MM.1S (cell line): ENCODE measurements around the gene CXCR4.

Experiments used
- DNase-seq: peaks from one replicate; pipeline ENCODE4 v3.0.0-alpha.2; 2015
- H2AFZ ChIP-seq: fragments of 300-600 bp; sonication (generic); 2 replicates; pipeline ENCODE4 v1.6.0; 2016; ENCODE audit warnings: antibody characterized with exemption, low read length
- H3F3A ChIP-seq: fragments of 300-600 bp; sonication (generic); 2 replicates; pipeline ENCODE4 v1.6.1; 2016; ENCODE audit warnings: mild to moderate bottlenecking, antibody characterized with exemption, low read length, moderate library complexity, mixed read lengths; ENCODE audit not compliant: insufficient read depth
- H3K27ac ChIP-seq: fragments of 300-600 bp; sonication (generic); 2 replicates; pipeline ENCODE4 v1.5.1; 2016; ENCODE audit warnings: mild to moderate bottlenecking, low read length
- H3K27me3 ChIP-seq: fragments of 300-600 bp; sonication (generic); replicated peaks from 2 replicates; pipeline ENCODE4 v1.6.0; 2016; ENCODE audit warnings: low read length; ENCODE audit not compliant: insufficient read depth
- H3K36me3 ChIP-seq: fragments of 300-600 bp; sonication (generic); replicated peaks from 2 replicates; pipeline ENCODE4 v1.6.1; 2016; ENCODE audit warnings: mild to moderate bottlenecking, low read length, mixed read lengths; ENCODE audit not compliant: insufficient read depth
- H3K4me1 ChIP-seq: fragments of 300-600 bp; sonication (generic); 2 replicates; pipeline ENCODE4 v1.6.1; 2016; ENCODE audit warnings: low read length, mixed read lengths
- H3K4me2 ChIP-seq: fragments of 300-600 bp; sonication (generic); 2 replicates; pipeline ENCODE4 v1.6.0; 2016; ENCODE audit warnings: low read depth, low read length
- H3K4me3 ChIP-seq: fragments of 300-600 bp; sonication (generic); 2 replicates; pipeline ENCODE4 v1.5.1; 2016; ENCODE audit warnings: low read length, mixed read lengths
- H3K79me2 ChIP-seq: fragments of 300-600 bp; sonication (generic); 2 replicates; pipeline ENCODE4 v1.6.1; 2016; ENCODE audit warnings: mixed run types, low read length, mixed read lengths
- H3K9ac ChIP-seq: fragments of 300-600 bp; sonication (generic); 2 replicates; pipeline ENCODE4 v1.6.1; 2016; ENCODE audit warnings: low read length, mixed read lengths
- H3K9me2 ChIP-seq: fragments of 300-600 bp; sonication (generic); replicated peaks from 2 replicates; pipeline ENCODE4 v1.6.1; 2016; ENCODE audit warnings: mild to moderate bottlenecking, low read length, mixed read lengths; ENCODE audit not compliant: insufficient read depth
- H3K9me3 ChIP-seq: fragments of 300-600 bp; sonication (generic); replicated peaks from 2 replicates; pipeline ENCODE4 v1.6.1; 2016; ENCODE audit warnings: mild to moderate bottlenecking, low read length, mixed read lengths; ENCODE audit not compliant: insufficient read depth
- H4K20me1 ChIP-seq: fragments of 300-600 bp; sonication (generic); 2 replicates; pipeline ENCODE4 v1.6.1; 2016; ENCODE audit warnings: mild to moderate bottlenecking, low read length, moderate library complexity, mixed read lengths; ENCODE audit not compliant: insufficient read depth
- EZH2 ChIP-seq: fragments of 300-600 bp; sonication (generic); optimal IDR thresholded peaks from 2 replicates; pipeline ENCODE3; 2017; ENCODE audit warnings: low read depth, mild to moderate bottlenecking, antibody characterized with exemption, low read length, mixed read lengths
- EZH2phosphoT487 ChIP-seq: fragments of 300-600 bp; sonication (generic); IDR thresholded peaks from 2 replicates; pipeline ENCODE4 v1.6.1; 2018; ENCODE audit warnings: antibody characterized with exemption, low read length
- TF ChIP-seq, protein P1 (sequence below): fragments of 300-600 bp; sonication (generic); IDR thresholded peaks from 2 replicates; pipeline ENCODE4 v1.5.1; 2016; ENCODE audit warnings: antibody characterized with exemption, low read length, mixed read lengths

Gene CXCR4

DNA sequence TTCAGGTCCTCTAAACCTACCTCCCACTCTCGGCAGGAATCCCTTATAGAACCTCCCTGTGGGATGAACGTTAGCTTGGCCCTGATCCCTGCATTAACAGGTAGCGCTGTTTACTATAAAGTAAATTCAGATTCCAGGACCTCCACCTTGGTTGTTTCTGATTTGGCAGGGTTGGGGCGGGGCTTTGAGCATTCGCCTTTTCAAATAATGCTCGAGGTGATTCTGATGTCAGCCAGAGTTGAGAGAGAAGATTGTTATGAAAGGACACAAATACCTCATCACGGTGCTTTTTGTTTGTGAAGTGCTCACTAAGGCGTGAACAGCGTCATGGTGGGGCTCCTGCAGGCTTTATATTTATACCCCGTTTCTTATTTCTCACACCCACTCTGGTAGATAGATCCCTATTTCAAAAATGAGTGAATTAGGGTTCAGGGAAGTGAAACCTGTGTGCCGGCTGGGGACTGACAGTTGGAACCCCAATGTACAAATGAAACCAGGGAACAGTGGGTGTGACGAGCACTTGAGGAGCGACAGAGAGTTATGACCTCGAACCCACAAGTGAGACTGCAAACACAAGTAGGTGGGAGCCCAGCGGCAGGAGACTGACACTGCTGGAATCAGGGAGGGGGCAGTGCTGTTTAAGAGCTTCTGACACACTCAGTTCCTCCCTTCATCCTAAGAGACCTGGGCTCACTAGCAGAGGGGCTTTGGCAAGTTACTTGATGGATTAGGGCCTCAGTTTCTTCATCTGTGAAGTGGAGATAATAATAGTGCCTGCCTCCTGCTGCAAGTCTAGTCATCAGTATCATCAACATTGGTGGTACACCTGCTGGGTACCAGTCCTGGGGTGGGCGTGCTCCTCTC, 14.2 kb upstream of the CXCR4 start:
- Histone ChIP-seq H2AFZ (no peak overlapping the region), H3K4me2 (no peak overlapping the region), H3K27ac (no peak overlapping the region), H3K4me1 (peaks cover 41% of the 10 kb centered on the region), H3K27me3 (no peaks in the 10 kb centered on the region; the same call in 1 of the 2 replicates), H4K20me1 (no peaks in the 10 kb centered on the region), H3K36me3 (no peaks in the 10 kb centered on the region), H3K9me2 (no peaks in the 10 kb centered on the region), H3F3A (peaks cover 11% of the 10 kb centered on the region), H3K79me2 (no peaks in the 10 kb centered on the region), H3K4me3 (no peak overlapping the region), H3K9me3 (no peaks in the 10 kb centered on the region), H3K9ac (no peak overlapping the region)
- no peak for DNase-seq
- TF ChIP-seq, protein P1, sequence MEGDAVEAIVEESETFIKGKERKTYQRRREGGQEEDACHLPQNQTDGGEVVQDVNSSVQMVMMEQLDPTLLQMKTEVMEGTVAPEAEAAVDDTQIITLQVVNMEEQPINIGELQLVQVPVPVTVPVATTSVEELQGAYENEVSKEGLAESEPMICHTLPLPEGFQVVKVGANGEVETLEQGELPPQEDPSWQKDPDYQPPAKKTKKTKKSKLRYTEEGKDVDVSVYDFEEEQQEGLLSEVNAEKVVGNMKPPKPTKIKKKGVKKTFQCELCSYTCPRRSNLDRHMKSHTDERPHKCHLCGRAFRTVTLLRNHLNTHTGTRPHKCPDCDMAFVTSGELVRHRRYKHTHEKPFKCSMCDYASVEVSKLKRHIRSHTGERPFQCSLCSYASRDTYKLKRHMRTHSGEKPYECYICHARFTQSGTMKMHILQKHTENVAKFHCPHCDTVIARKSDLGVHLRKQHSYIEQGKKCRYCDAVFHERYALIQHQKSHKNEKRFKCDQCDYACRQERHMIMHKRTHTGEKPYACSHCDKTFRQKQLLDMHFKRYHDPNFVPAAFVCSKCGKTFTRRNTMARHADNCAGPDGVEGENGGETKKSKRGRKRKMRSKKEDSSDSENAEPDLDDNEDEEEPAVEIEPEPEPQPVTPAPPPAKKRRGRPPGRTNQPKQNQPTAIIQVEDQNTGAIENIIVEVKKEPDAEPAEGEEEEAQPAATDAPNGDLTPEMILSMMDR, result no peak
- TF ChIP-seq EZH2 (no peak), EZH2phosphoT487 (no peak)

DNA sequence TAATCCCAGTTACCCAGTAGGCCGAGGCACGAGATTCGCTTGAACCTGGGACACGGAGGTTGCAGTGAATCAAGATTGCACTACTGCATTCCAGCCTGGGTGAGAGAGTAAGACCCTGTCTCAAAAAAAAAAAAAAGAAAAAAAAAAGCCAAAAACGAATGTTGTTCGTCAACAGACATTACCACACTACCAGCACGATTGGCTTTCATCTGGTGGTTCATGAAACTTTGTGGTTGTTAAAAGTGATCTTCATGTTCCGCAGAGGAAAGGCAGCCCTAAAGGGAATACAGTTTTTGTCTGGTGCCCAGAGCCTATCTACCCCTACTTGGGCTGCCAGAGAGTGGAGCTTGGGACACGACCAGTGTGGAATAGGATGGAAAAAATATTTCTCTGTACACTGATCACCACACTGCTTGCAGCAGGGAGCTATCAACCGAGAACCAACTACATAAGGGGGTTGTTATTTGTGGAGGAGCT, 13.6 kb upstream of the CXCR4 start:
- Histone ChIP-seq H3K79me2 (no peaks in the 10 kb centered on the region), H4K20me1 (no peaks in the 10 kb centered on the region), H3K4me3 (no peak overlapping the region), H2AFZ (no peak overlapping the region), H3K27me3 (no peaks in the 10 kb centered on the region; the same call in 1 of the 2 replicates), H3F3A (peaks cover 4% of the 10 kb centered on the region), H3K36me3 (no peaks in the 10 kb centered on the region), H3K9ac (no peak overlapping the region), H3K9me3 (no peaks in the 10 kb centered on the region), H3K9me2 (no peaks in the 10 kb centered on the region), H3K4me2 (no peak overlapping the region), H3K4me1 (peaks cover 34% of the 10 kb centered on the region), H3K27ac (no peak overlapping the region)
- DNase-seq, result no peak
- TF ChIP-seq EZH2phosphoT487 (no peak), EZH2 (no peak)
- TF ChIP-seq, protein P1, result no peak

DNA sequence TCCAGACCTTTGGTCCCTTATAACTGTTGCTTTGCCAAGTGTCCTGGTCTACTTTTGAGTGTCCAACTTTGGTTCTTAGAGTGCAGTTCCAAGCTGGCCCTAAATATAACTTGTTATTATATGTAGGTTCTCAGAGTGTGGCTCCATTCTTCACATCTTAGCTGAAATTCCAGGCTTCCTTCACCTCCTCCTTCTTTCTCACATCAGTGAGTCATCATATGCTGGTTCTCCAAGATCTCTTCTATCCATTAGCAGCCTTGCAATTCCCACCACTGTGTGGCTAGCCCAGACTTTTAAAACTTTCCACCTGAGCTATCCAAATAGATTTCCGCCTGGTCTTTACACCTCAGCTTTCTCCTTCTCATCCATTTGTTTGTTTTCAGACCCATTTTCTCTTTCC, 12.6 kb upstream of the CXCR4 start:
- H3F3A ChIP-seq, result no peaks in the 10 kb centered on the region
- H3K27ac ChIP-seq, result no peak overlapping the region
- H3K79me2 ChIP-seq, result no peaks in the 10 kb centered on the region
- no peaks in the 10 kb centered on the region for H4K20me1 ChIP-seq
- H3K4me1 ChIP-seq, result peaks cover 24% of the 10 kb centered on the region
- no peak overlapping the region for H3K4me3 ChIP-seq
- no peak overlapping the region for H3K9ac ChIP-seq
- H2AFZ ChIP-seq, result no peak overlapping the region
- H3K4me2 ChIP-seq, result no peak overlapping the region
- no peak for TF ChIP-seq EZH2
- TF ChIP-seq, protein P1, result no peak
- TF ChIP-seq EZH2phosphoT487, result no peak
- no peaks in the 10 kb centered on the region; the same call in 1 of the 2 replicates for H3K27me3 ChIP-seq
- no peak for DNase-seq
- H3K36me3 ChIP-seq, result no peaks in the 10 kb centered on the region
- H3K9me2 ChIP-seq, result no peaks in the 10 kb centered on the region
- no peaks in the 10 kb centered on the region for H3K9me3 ChIP-seq
